ENCODE measurements around the gene ARF6. TPM values are rescaled to one million over a fixed set of nuclear protein-coding genes. Genes with fewer than 3 reads are reported as not detected.
"Not testable (repeated sequence)": the region's sequence is repeated elsewhere in the genome, so short reads cannot be mapped to it uniquely, and the experiment has no call there.

The ARF6 gene
- total and polyA plus RNA-seq, 7 experiments from 2014 or later: 61.9 to 173 (median 90.6) TPM

- no peaks in the 10 kb centered on the region for H3K27me3 Mint-ChIP-seq
- POLR2A ChIA-PET: interaction anchor here (0.6 to 1.3 kb wide), 6 partner anchors 8 to 147 kb away, joined by 3 to 4 read pairs (median 3); no protein-coding TSS in a partner anchor
- H3K27me3 ChIP-seq (ENCODE audit: control insufficient read depth in 2 of 2, insufficient read depth in 2 of 2, low read length in 2 of 2): no peaks in the 10 kb centered on the region
- H3K36me3 Mint-ChIP-seq: peaks cover 12 to 45% (median 38%) of the 10 kb centered on the region in 5 donors
- DNase-seq (no peak), ATAC-seq (no peak)
- H3K36me3 ChIP-seq (ENCODE audit: control insufficient read depth in 2 of 3, insufficient read depth in 3 of 3, low read length in 3 of 3): peaks cover 7 to 15% (median 10%) of the 10 kb centered on the region in 3 experiments
- H3K4me1 Mint-ChIP-seq: peaks cover 31 to 59% (median 50%) of the 10 kb centered on the region in 7 donors
- intact Hi-C loops (cut with micrococcal nuclease): loop anchor here in 1 of 2 donors (2.0 kb wide), 1 partner anchor 43 kb away; no protein-coding TSS in a partner anchor
- H3K4me3 Mint-ChIP-seq: peak overlapping the region in 9 of 10 donors; percentile 74 to 99 (median 95)
- H3K4me3 ChIP-seq (ENCODE audit: low read length): peak overlapping the region; percentile 68
- H3K27ac Mint-ChIP-seq: peak overlapping the region; percentile 20 to 99 (median 84)
- no peaks in the 10 kb centered on the region for H3K9me3 ChIP-seq (ENCODE audit: control insufficient read depth in 2 of 3, low read length in 3 of 3)
- peak overlapping the region; percentile 63 for H3K27ac ChIP-seq (ENCODE audit: low read depth, low read length)
- peaks cover 0 to 4% (median 0%) of the 10 kb centered on the region in 11 donors for H3K9me3 Mint-ChIP-seq
- H3K4me1 ChIP-seq (ENCODE audit: control insufficient read depth in 2 of 2, insufficient read depth in 2 of 2, low read length in 2 of 2): peaks cover 14 to 16% of the 10 kb centered on the region in 2 donors
- CTCF ChIA-PET: no interaction called here
Observed at GRCh38 chr14:49897414-49897813, 4.5 kb downstream of the ARF6 start.

GRCh38 chr14:49897965-49898364 lies 5.1 kb downstream of the ARF6 start:
- intact Hi-C loops (cut with micrococcal nuclease): loop anchor here (1.0 to 2.0 kb wide), 2 partner anchors 9 to 43 kb away; no protein-coding TSS in a partner anchor
- ChIA-PET POLR2A (interaction anchor here (0.6 to 1.3 kb wide), 6 partner anchors 8 to 147 kb away, joined by 3 to 4 read pairs (median 3); no protein-coding TSS in a partner anchor), CTCF (interaction anchor here (0.7 kb wide), 1 partner anchor 12 kb away, joined by 3 read pairs; no protein-coding TSS in a partner anchor)
- peak overlapping the region; percentile 63 for H3K27ac ChIP-seq (ENCODE audit: low read depth, low read length)
- peaks cover 14 to 16% of the 10 kb centered on the region in 2 donors for H3K4me1 ChIP-seq (ENCODE audit: control insufficient read depth in 2 of 2, insufficient read depth in 2 of 2, low read length in 2 of 2)
- H3K9me3 ChIP-seq (ENCODE audit: control insufficient read depth in 2 of 3, low read length in 3 of 3): no peaks in the 10 kb centered on the region
- Mint-ChIP-seq H3K27me3 (no peaks in the 10 kb centered on the region), H3K36me3 (peaks cover 11 to 45% (median 38%) of the 10 kb centered on the region in 5 donors), H3K4me3 (peak overlapping the region; percentile 53 to 95 (median 64)), H3K27ac (peak overlapping the region; percentile 37 to 99 (median 87)), H3K4me1 (peaks cover 30 to 59% (median 50%) of the 10 kb centered on the region in 7 donors), H3K9me3 (peaks cover 0 to 4% (median 0%) of the 10 kb centered on the region in 11 donors)
- DNase-seq (no peak), ATAC-seq (no peak)
- peak overlapping the region; percentile 32 for H3K4me3 ChIP-seq (ENCODE audit: low read length)
- H3K27me3 ChIP-seq (ENCODE audit: control insufficient read depth in 2 of 2, insufficient read depth in 2 of 2, low read length in 2 of 2): no peaks in the 10 kb centered on the region
- H3K36me3 ChIP-seq (ENCODE audit: control insufficient read depth in 2 of 3, insufficient read depth in 3 of 3, low read length in 3 of 3): peaks cover 7 to 13% (median 10%) of the 10 kb centered on the region in 3 experiments

GRCh38 chr14:49898485-49898884 lies 5.6 kb downstream of the ARF6 start:
- POLR2A ChIA-PET: interaction anchor here (1.0 to 1.3 kb wide), 4 partner anchors 9 to 146 kb away, joined by 3 to 8 read pairs (median 4); no protein-coding TSS in a partner anchor
- peak; percentile 17 for ATAC-seq

GRCh38 chr14:49900973-49901372 lies 8.1 kb downstream of the ARF6 start:
- intact Hi-C loops (cut with micrococcal nuclease): no loop called here
- H3K27me3 Mint-ChIP-seq: no peaks in the 10 kb centered on the region
- POLR2A ChIA-PET: no interaction called here

More at GRCh38 chr14:49898485-49898884, 5.6 kb downstream of the ARF6 start:
- Mint-ChIP-seq H3K36me3 (peaks cover 11 to 44% (median 38%) of the 10 kb centered on the region in 5 donors), H3K4me1 (peaks cover 30 to 59% (median 50%) of the 10 kb centered on the region in 7 donors), H3K4me3 (peak overlapping the region in 9 of 10 donors; percentile 53 to 95 (median 61)), H3K27me3 (no peaks in the 10 kb centered on the region), H3K9me3 (peaks cover 0 to 4% (median 0%) of the 10 kb centered on the region in 11 donors), H3K27ac (peak overlapping the region; percentile 37 to 99 (median 79))
- peak overlapping the region; percentile 32 for H3K4me3 ChIP-seq (ENCODE audit: low read length)
- intact Hi-C loops (cut with micrococcal nuclease): loop anchor here in 1 of 2 donors (1.0 kb wide), 1 partner anchor 9 kb away; no protein-coding TSS in a partner anchor
- no peaks in the 10 kb centered on the region for H3K27me3 ChIP-seq (ENCODE audit: control insufficient read depth in 2 of 2, insufficient read depth in 2 of 2, low read length in 2 of 2)
- H3K27ac ChIP-seq (ENCODE audit: low read depth, low read length): peak overlapping the region; percentile 63
- no peaks in the 10 kb centered on the region for H3K9me3 ChIP-seq (ENCODE audit: control insufficient read depth in 2 of 3, low read length in 3 of 3)
- H3K4me1 ChIP-seq (ENCODE audit: control insufficient read depth in 2 of 2, insufficient read depth in 2 of 2, low read length in 2 of 2): peaks cover 14 to 16% of the 10 kb centered on the region in 2 donors
- no peak for DNase-seq
- CTCF ChIA-PET: interaction anchor here (0.7 kb wide), 2 partner anchors 9 to 12 kb away, joined by 3 to 5 read pairs; no protein-coding TSS in a partner anchor
- H3K36me3 ChIP-seq (ENCODE audit: control insufficient read depth in 2 of 3, insufficient read depth in 3 of 3, low read length in 3 of 3): peaks cover 7 to 10% (median 9%) of the 10 kb centered on the region in 3 experiments

GRCh38 chr14:49902679-49903246 lies 9.9 kb downstream of the ARF6 start:
- CTCF ChIA-PET; ATAC-seq; H3K4me3 Mint-ChIP-seq; DNase-seq; H3K9me3 ChIP-seq (ENCODE audit: control insufficient read depth in 2 of 3, low read length in 3 of 3); H3K36me3 ChIP-seq (ENCODE audit: control insufficient read depth in 2 of 3, insufficient read depth in 3 of 3, low read length in 3 of 3); H3K27me3 Mint-ChIP-seq; intact Hi-C loops (cut with micrococcal nuclease); H3K27ac ChIP-seq (ENCODE audit: low read depth, low read length); H3K4me3 ChIP-seq (ENCODE audit: low read length); H3K9me3 Mint-ChIP-seq; H3K27me3 ChIP-seq (ENCODE audit: control insufficient read depth in 2 of 2, insufficient read depth in 2 of 2, low read length in 2 of 2): not testable (repeated sequence)
- POLR2A ChIA-PET: interaction anchor here (0.6 kb wide), 1 partner anchor 74 kb away, joined by 6 read pairs; no protein-coding TSS in a partner anchor
- H3K4me1 ChIP-seq (ENCODE audit: control insufficient read depth in 2 of 2, insufficient read depth in 2 of 2, low read length in 2 of 2): peaks cover 4 to 16% of the 10 kb centered on the region in 2 donors
- Mint-ChIP-seq H3K4me1 (peaks cover 17 to 44% (median 38%) of the 10 kb centered on the region in 7 donors), H3K27ac (peak overlapping the region in 2 of 9 donors; percentile 45 to 52), H3K36me3 (peaks cover 0 to 15% (median 4%) of the 10 kb centered on the region in 5 donors)

More at GRCh38 chr14:49900973-49901372, 8.1 kb downstream of the ARF6 start:
- CTCF ChIA-PET: no interaction called here
- H3K4me3 ChIP-seq (ENCODE audit: low read length): no peak overlapping the region
- DNase-seq (no peak), ATAC-seq (no peak)
- Mint-ChIP-seq H3K9me3 (peaks cover 0 to 2% (median 0%) of the 10 kb centered on the region in 11 donors), H3K4me1 (peaks cover 23 to 45% (median 37%) of the 10 kb centered on the region in 7 donors), H3K36me3 (peaks cover 4 to 26% (median 15%) of the 10 kb centered on the region in 5 donors), H3K4me3 (no peak overlapping the region), H3K27ac (peak overlapping the region in 1 of 9 donors; percentile 99)
- no peak overlapping the region for H3K27ac ChIP-seq (ENCODE audit: low read depth, low read length)
- H3K36me3 ChIP-seq (ENCODE audit: control insufficient read depth in 2 of 3, insufficient read depth in 3 of 3, low read length in 3 of 3): peaks cover 0 to under 1% (median 0%) of the 10 kb centered on the region in 3 experiments
- H3K9me3 ChIP-seq (ENCODE audit: control insufficient read depth in 2 of 3, low read length in 3 of 3): no peaks in the 10 kb centered on the region
- peaks cover 14 to 16% of the 10 kb centered on the region in 2 donors for H3K4me1 ChIP-seq (ENCODE audit: control insufficient read depth in 2 of 2, insufficient read depth in 2 of 2, low read length in 2 of 2)
- no peaks in the 10 kb centered on the region for H3K27me3 ChIP-seq (ENCODE audit: control insufficient read depth in 2 of 2, insufficient read depth in 2 of 2, low read length in 2 of 2)

- intact Hi-C loops (cut with micrococcal nuclease): no loop called here
- H3K36me3 Mint-ChIP-seq: peaks cover 0 to 8% (median 4%) of the 10 kb centered on the region in 5 donors
- H3K36me3 ChIP-seq (ENCODE audit: control insufficient read depth in 2 of 3, insufficient read depth in 3 of 3, low read length in 3 of 3): no peaks in the 10 kb centered on the region
- peaks cover 7 to 36% (median 24%) of the 10 kb centered on the region in 7 donors for H3K4me1 Mint-ChIP-seq
- POLR2A ChIA-PET: interaction anchor here (0.7 kb wide), 2 partner anchors 79 to 1337 kb away, joined by 3 read pairs; no protein-coding TSS in a partner anchor
- H3K4me1 ChIP-seq (ENCODE audit: control insufficient read depth in 2 of 2, insufficient read depth in 2 of 2, low read length in 2 of 2): peaks cover 0 to 14% of the 10 kb centered on the region in 2 donors
- no peak for ATAC-seq
- peak overlapping the region in 2 of 9 donors; percentile 22 to 38 for H3K27ac Mint-ChIP-seq
- no peak overlapping the region for H3K4me3 Mint-ChIP-seq
- CTCF ChIA-PET: no interaction called here
- H3K9me3 ChIP-seq (ENCODE audit: control insufficient read depth in 2 of 3, low read length in 3 of 3): no peaks in the 10 kb centered on the region
- no peak for DNase-seq
- no peak overlapping the region for H3K27ac ChIP-seq (ENCODE audit: low read depth, low read length)
- H3K27me3 ChIP-seq (ENCODE audit: control insufficient read depth in 2 of 2, insufficient read depth in 2 of 2, low read length in 2 of 2): no peaks in the 10 kb centered on the region
- no peaks in the 10 kb centered on the region for H3K27me3 Mint-ChIP-seq
- H3K4me3 ChIP-seq (ENCODE audit: low read length): no peak overlapping the region
- peaks cover 0 to 2% (median 0%) of the 10 kb centered on the region in 11 donors for H3K9me3 Mint-ChIP-seq
Observed at GRCh38 chr14:49904270-49904669, 11.4 kb downstream of the ARF6 start.

Data from naive thymus-derived CD4-positive, alpha-beta T cell (primary cell).